Sciatic nerve (tissue), 2 donors: ENCODE results near the gene DEFB114. TPM values are rescaled to one million over a fixed set of nuclear protein-coding genes. Genes with fewer than 3 reads are reported as not detected.
"Not testable (repeated sequence)": the region's sequence is repeated elsewhere in the genome, so short reads cannot be mapped to it uniquely, and the experiment has no call there.

Experiments used
- ATAC-seq: fragments of 200-7000 bp; cut with Tn5 transposase; one replicate; pipeline ENCODE4 v1.9.1; 2020; ENCODE audit warnings: mild to moderate bottlenecking, moderate library complexity
- DNase-seq: peaks from one replicate; pipeline ENCODE4 v3.0.0-alpha.2; 2020; ENCODE audit warnings: low spot score
- intact Hi-C: fragments of 100-400 bp; cut with DNase I; formaldehyde crosslinking; loops from one replicate; pipeline ENCODE4 v1.14.2; 2022
- total RNA-seq: library from RNA; stranded (reverse); fragmentation: NEBNext Ultra II Directional; extraction: Animal tissue kit (Norgen Biotek cat#: 25700); gene quantifications from one replicate; pipeline ENCODE4 v1.2.1, GENCODE V29; 2021
- donor health status: DM: no; HTN: no; CAD: no.
- donor health status: DM: no; HTN: no; CAD: no.

The DEFB114 gene, protein sequence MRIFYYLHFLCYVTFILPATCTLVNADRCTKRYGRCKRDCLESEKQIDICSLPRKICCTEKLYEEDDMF
- total RNA-seq: not detected

DNA sequence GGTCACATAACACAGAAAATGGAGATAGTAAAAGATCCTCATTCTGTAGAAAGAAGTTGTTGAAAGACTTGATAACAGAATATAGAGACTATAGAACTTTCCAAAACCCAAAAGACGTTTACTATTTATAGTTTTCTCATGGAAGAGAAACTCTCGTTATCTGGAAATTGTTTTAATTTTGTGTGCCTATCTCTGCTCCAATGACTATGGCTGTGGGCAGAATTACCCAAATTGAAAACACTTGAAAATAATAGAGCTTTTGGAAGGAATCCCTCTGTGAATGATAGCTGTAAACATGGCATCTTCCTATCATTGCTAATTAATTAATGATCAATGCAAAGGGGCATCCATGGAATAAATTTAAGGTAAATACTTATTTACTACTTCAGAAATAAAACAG, at the start of gene DEFB114:
TSS of gene DEFB114 (minus strand) at position 101 of the 400 bp plus-strand sequence. CDS start at position 42, 59 bp downstream.
- ATAC-seq (no peak), DNase-seq (no peak)
- intact Hi-C loops: no loop called here

DNA sequence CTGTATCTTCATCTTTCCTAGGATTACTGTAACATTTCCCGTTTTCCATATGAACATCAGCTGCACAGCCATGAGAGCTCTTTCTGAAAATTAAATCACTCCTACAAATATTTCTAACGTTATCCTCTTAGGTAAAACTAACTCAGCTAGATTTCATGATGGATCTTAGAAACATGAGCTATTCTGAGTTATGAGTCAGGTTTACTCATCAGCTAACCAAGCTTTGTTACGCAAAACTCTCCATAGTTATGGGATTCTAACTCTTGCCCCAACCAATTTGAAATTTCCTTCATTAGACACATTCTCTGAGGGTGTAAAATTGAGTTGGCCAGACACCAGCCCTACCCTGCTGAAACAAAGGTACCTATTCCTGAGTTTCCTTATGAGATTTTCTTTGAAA, 43.9 kb upstream of the DEFB114 start:
- intact Hi-C loops: no loop called here
- ATAC-seq (no peak), DNase-seq (no peak)

DNA sequence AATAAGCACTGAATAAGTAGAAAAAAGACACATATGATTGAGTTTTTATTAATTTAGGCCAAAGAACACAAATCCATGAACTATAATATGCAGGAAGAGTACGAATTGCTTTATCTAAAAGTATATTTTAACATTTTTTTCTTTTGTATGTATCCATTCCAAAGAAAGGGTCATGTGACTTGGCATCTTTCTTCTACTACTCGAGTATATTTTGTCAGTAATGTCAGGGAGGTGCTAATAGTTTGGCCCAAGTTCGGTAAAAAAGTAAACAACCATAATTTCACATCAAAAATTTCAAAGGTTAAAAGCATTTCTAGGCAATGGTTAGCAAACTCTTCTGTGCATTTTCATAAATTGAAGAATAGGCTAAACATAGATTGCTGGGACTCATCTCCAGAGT, 39.2 kb upstream of the DEFB114 start:
- intact Hi-C loops: no loop called here
- ATAC-seq: no peak
- DNase-seq: no peak

DNA sequence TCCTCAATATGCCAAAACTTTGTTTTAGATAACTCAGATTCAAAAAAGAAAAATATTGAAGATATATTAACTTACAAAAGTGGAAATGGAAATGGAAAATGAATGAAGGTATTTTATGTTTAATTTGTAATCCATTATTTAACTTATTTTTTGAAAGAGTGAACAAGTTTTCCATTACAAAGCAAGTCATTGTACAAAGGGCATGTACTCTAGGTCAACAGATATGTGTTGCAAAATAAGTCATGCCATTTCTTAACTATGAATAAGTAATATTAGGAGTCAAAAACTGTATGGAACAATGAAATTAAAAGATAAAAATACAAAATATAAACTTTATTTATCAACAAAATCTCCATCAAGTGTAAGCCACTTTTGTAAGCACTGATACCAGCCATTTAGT, 31.3 kb upstream of the DEFB114 start:
- DNase-seq: no peak
- intact Hi-C loops: no loop called here
- no peak for ATAC-seq

DNA sequence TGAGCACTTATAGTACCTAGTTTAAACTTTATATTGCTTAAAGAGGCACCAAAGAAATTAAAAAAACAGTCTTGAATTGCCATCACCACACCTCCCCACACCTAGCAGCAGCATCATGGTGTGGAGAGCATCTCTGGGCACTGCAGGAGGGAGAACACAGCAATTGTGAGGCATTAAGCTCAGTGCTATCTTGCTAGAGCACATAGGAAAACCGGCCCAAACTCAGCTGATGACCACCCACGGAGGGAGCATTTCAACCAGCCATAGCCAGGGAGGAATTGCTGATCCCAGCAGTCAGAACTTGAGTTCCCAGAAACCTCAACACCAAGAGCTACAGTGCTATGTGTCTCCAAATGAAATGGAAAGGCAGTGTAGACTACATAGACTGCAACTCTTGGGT, 24.9 kb upstream of the DEFB114 start:
- intact Hi-C loops: no loop called here
- ATAC-seq: no peak
- DNase-seq: no peak

DNA sequence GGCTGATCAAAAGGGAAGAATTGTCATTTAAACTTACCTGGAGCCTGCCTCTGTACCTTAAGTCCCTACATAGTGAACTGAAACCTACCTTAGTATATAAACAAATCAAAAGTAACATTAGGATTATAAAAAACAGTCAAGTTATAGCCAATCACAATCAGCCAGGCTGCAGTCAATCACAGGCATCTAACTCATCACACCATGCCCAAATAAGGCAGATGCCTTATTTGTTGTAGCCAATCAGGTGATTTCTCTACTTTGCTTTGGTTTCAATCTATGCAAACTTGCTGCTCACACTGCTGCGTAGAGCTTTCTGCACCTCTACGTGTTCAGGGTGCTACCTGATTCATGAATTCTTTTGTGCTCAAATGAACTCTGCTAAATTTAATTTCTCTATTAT, 23.8 kb upstream of the DEFB114 start:
- DNase-seq (no peak), ATAC-seq (no peak)
- intact Hi-C loops: no loop called here

DNA sequence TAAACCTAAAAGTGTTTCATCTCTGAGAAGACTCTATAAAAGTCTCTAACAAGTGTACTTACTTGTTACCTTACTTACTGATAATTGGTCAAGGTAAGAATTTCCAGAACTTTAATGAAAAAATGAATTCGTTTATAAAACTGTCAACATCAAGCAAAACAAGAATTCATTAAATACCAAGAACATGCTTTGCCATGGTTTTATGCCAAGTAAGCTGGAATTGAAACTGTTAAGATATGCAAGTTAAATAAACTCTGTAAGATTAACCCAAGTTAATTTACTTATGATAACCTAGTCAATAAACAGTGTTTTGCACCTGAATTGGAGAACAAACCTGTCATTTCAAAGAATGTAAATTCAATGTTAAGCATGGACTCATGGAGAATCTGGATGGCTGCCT, 22.6 kb upstream of the DEFB114 start:
- no peak for ATAC-seq
- intact Hi-C loops: no loop called here
- DNase-seq: no peak

DNA sequence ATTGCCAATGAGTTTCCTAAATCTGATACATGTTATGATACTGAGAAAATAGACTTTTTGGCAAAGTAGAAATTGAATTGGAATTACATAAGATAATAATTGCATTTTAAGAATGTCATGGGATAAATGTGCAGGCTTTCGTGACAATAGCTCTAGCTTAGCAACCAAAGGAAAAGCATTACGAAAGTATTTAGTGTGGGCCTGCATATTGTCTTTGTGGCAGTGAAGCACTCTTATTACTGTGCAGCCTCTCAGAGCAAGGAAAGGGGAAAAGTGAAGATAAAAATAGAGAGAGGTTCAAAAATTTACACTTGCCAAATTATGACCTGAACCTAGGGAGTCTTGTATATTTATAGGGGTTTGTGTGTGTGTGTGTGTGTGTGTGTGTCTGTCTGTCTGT, 18.1 kb upstream of the DEFB114 start:
- intact Hi-C loops: no loop called here
- no peak for ATAC-seq
- DNase-seq: no peak

DNA sequence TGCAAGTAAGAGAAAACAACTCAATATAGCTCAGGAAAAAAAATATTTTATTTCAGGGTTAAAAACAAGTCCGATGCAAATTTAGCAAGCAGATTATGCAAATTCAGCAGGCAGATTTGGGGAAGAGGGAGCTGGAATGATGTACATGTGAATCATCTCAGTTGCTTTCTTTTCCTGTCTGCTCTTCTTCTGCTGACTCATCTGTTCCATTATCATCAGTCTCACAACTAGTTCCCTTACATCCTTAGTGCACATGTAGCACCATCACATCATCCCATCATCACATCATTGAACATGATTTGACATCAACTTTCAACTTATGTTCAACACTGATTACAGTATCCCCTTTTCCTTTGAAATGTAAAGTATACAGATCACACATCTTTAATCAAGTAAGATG, 16.9 kb upstream of the DEFB114 start:
- intact Hi-C loops: no loop called here
- no peak for ATAC-seq
- no peak for DNase-seq

DNA sequence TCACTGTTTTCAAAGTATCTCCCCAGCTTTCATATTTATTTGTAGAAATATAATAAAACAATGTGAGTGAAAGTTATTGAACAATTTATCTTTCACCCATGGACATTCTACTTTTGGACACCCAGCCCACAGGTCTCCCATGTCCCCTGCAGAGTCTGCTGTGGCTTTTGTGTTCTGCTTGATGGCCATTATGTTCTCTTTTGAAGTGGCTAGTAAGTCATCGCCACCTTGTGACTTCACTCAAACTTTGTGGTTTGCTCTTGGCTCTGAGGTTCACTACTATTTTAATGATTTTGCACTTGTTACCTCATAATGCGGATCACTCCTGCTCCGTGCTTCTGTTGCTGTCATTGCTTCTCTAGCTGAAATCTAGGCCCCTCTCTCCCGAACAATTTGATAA, 15.6 kb upstream of the DEFB114 start:
- DNase-seq: no peak
- intact Hi-C loops: no loop called here
- no peak for ATAC-seq

DNA sequence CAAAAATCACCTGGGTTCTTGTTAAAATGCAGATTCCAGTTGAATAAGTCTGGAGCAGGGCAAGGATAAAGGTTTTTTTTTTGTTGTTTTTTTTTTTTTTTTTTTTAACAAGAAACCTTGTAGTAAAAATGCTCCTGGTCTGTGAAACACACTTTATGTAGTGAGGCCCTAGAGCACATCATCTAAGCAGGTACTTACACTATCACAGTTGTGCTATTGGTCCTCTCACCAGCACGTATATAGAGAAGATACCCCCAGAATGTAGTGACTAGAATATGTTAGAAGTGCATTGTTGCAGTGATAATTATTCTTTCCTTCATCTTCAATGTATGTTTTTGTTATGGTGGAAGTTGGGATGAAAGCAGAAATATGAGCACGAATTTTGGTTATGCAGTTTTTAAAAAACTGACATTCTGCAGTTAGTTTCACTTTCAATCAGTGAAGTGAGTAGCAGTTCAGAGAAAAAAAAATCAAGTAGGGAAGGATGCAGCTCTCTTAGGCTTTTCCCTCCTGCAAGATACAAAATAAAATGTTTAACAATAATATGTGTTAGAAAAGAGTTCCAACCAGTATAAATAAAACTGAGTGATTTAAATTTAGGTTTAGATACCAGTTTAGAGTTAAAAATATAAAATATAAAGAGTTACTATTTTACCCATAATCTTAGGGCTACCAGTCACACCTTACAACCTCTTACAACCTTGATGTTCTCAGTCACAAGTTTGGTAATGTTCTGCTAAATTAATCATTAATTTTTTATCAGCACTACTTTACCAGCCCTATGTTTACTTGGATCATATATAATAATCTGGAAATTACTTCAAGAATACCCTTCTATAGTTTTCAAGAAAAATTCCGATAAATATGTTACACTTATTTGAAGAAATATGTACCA, 14.6 kb upstream of the DEFB114 start:
- DNase-seq (no peak), ATAC-seq (no peak)
- intact Hi-C loops: no loop called here

DNA sequence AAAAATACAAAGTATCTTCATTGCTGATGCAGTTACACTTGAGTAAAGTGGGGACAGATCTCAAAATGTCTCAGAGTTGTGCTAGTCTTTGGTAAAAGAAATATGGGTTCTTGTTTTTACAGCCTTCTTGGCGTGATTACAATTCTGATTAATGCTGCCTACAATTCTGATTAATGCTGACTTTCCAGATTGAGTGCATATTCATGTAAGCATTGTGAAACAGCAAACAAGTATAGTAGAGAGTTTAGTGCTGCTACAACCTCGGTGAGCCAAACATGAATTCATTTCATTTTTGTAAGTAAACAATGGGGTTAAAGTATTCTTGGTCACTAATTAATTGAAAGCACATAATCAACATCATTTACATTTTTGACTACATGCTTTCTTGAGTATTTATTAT, 5.6 kb upstream of the DEFB114 start, which contains the start of gene DEFB113:
TSS of gene DEFB113 (minus strand) at position 21 of the 400 bp plus-strand sequence. CDS start at position 21, 0 bp downstream.
- intact Hi-C loops: no loop called here
- ATAC-seq: no peak
- no peak for DNase-seq

DNA sequence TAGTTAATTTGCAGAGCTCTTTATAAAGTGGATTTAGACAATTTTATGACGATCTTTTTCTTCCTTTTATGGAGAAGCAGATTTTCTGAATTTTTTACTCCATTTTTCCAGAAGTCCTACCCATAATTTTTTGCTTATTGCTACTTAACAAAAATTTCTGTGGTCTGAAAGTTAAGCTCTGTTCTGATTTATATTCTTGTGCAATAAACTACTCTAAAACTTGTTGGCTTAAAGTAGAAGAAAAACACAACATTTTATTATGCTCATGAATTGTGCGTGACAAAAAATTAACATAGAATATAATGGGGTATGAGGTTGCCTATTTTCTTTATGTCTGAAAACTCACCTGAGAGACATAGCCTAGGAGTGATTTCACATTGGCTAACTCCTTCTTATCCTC, 2.9 kb upstream of the DEFB114 start:
- intact Hi-C loops: no loop called here
- DNase-seq (no peak), ATAC-seq (no peak)

DNA sequence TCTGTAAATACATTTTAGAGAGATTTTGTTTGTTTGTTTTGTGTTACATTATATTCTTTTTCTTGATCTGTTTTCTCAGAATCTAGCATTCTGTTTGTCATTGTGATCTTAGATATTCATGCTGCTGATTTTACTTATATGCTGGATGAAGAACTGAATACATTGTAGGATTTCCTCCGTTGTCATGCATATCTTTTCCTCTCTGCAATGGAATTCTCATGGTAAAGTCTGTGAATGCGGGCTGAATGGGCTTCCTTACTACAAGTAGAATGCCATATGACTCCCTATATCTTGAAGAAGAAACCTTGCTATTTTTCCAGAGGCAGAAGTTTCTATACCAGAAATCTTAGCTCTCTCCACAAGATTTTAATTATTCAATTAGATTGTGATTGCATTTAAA, 2.4 kb upstream of the DEFB114 start:
- intact Hi-C loops: no loop called here
- no peak for DNase-seq
- no peak for ATAC-seq

DNA sequence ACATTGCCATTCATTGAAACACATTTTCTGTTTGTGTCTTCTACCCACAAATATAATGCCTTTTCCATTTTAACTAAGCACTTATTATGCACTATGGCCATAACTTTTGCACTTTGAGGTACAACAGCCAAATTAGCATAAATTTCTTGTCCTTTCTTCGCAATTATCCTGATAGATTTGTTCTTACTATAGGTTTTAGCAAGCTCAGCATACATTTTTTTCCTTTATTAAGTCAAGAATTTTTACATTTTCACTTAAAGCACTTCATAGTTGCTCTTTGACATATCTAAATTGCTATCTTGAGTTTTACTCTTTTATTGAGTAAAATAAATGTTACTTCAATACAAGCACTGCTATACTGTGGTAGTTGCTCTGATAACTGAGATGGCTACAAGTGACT, 5.8 kb downstream of the DEFB114 start:
- ATAC-seq: no peak

DNA sequence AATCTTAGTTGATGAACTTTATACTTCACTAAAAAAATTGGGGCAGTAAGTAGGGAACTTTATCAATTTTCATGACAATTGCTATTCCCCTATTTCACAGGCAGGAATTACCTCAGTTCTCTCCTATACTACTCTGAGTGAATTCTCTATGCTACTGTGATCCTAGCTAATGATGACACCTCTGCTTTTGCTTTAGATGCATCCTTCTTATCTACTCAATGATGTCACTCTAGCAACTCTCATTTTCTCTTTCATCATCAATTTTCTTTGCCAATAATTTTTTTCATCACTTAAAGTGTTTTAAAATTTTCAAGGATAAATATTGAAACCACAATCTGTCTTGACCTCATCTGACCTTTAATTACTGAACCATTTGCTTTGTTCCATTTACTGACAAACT, 8.1 kb downstream of the DEFB114 start:
- intact Hi-C loops: no loop called here

More for the DNA sequence above, 5.8 kb downstream of the DEFB114 start:
- intact Hi-C loops: no loop called here
- DNase-seq: no peak

DNA sequence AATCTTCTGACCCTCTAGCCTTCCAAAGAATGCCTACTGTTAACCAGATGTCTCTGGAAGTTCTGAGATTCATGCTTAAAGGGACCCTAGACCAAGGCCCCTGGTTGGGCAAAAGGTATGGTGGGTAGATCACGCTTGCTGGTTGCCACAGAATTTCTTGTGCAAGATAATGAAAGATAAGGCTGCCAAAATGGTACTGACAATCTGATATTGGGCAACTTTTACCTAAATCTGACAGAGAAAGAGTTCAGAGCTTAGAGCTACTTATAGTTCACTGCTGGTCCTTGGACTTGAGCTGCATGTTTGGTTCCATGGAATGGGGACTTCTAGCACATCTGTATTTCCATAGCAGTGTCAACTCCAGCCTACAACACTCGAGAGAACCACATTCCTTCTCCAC, 12.0 kb downstream of the DEFB114 start:
- ATAC-seq (no peak), DNase-seq (no peak)
- intact Hi-C loops: no loop called here

More for the DNA sequence above, 8.1 kb downstream of the DEFB114 start:
- no peak for DNase-seq
- no peak for ATAC-seq

DNA sequence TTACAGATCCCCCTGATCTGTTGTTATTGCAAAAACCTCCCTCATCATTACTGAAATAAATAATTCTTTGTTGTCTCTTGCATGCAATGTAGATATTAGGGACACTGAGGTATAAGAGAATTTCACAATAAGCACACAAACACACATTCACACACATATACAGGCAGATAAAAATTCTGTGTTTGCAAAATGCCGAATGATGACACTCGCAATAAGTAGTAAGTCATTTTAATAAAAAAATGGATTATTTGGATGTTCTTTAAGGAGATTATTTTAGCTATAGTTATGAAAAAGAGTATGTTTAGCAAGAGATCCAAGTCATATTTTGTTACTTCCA, 13.6 kb downstream of the DEFB114 start:
- DNase-seq: no peak
- intact Hi-C loops: no loop called here
- ATAC-seq: no peak

DNA sequence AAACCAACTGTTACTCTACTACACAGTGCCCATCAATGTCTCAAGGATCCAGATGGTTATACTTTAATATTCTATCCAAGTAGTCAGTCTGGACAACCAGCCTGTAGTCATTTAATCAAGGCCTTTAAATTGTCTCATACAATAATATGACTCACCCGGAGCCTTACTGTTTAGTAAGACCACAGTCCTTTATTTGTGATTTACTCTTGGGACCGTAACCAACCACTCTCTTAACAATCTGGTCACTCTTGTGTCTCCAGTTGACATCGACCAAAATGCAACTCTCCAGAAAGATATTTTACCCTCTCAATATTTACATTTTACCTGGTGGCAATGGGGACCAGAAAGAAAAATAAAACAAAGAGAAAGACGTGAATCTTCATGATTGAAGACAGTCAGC, 14.9 kb downstream of the DEFB114 start:
- ATAC-seq (no peak), DNase-seq (no peak)
- intact Hi-C loops: no loop called here

DNA sequence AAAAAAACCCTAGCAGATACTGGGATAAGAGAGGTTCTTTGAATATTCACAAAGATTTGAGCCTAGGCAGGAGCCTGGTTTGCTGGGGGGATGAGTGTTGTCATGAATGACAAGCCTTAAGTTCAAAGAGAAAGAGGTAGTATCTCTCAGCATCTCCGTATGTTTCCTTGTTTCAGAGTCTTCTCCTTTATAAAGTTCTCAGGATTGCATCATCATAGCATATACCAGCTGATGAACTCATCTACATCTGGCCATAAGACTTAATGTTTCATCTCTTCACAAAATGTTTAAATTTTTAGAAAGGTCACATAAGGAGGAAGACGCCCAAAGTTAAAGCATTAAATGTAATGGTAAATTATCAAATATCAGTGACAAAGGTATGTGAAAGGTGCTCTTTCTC, 17.1 kb downstream of the DEFB114 start:
- ATAC-seq: no peak
- no peak for DNase-seq
- intact Hi-C loops: no loop called here

DNA sequence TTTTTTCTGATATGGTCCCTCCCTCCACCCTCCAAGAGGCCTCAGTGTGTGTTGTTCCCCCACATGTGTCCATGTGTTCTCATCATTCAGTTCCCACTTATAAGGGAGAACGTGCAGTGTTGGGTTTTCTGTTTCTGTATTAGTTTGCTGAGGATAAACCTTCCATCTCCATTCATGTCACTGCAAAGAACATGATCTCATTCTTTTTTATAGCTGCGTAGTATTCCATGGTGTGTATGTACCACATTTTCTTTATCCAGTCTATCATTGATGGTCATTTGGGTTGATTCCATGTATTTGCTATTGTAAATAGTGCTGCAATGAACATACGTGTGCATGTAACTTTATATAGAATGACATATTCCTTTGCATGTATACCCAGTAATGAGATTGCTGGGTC, 19.9 kb downstream of the DEFB114 start:
- DNase-seq, ATAC-seq, intact Hi-C loops: not testable (repeated sequence)
